Measurements from ENCODE around the gene YTHDF1. TPM values are rescaled to one million over a fixed set of nuclear protein-coding genes. Genes with fewer than 3 reads are reported as not detected.

The YTHDF1 gene
- total RNA-seq, 1 donor from 2014 or later, result 22.2 TPM

DNA sequence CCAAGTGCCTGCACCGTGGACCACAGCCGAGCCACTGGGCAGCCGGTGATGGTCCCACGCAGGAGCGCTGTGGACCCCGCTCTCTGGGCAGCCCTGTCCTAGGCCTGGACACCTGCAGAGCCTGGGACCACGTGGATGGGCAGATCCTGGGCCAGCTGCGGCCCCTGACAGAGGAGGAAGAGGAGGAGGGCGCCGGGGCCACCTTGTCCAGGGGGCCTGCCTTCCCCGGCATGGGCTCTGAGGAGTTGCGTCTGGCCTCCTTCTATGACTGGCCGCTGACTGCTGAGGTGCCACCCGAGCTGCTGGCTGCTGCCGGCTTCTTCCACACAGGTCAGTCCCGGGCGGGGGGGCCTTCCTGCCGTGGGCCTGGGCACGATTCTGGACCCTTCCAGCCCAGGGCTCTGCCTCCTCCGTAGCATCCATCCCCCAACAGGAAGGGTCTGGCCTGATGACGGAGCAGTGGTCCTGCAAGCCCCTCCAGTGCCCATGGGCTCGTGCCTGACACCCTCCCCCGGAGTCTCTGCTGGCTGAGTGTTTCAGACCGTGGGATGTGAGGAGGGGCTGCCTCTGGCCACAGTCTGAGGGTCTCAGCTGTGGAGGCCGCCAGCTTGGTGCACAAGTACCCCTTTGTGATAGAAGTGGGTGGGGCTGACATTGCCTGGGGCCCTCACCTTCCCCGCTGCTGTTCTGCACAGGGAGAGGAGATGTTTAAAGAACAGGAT is 20.3 kb upstream of the YTHDF1 start:
- intact Hi-C loops (cut with micrococcal nuclease), result no loop called here
- no peaks in the 10 kb centered on the region for H3K36me3 ChIP-seq
- TF ChIP-seq, protein P1, sequence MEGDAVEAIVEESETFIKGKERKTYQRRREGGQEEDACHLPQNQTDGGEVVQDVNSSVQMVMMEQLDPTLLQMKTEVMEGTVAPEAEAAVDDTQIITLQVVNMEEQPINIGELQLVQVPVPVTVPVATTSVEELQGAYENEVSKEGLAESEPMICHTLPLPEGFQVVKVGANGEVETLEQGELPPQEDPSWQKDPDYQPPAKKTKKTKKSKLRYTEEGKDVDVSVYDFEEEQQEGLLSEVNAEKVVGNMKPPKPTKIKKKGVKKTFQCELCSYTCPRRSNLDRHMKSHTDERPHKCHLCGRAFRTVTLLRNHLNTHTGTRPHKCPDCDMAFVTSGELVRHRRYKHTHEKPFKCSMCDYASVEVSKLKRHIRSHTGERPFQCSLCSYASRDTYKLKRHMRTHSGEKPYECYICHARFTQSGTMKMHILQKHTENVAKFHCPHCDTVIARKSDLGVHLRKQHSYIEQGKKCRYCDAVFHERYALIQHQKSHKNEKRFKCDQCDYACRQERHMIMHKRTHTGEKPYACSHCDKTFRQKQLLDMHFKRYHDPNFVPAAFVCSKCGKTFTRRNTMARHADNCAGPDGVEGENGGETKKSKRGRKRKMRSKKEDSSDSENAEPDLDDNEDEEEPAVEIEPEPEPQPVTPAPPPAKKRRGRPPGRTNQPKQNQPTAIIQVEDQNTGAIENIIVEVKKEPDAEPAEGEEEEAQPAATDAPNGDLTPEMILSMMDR (IDR thresholded peaks at IDR 0.05; ENCODE audit: borderline replicate concordance), result no peak
- DNase-seq, result no peak
- no peaks in the 10 kb centered on the region for H3K9me3 ChIP-seq (replicated peaks)
- no peak overlapping the region for H3K27ac ChIP-seq (replicated peaks)
- H3K4me1 ChIP-seq, result no peaks in the 10 kb centered on the region
- H3K4me3 ChIP-seq, result no peak overlapping the region
- peaks cover 72% of the 10 kb centered on the region for H3K27me3 ChIP-seq (ENCODE audit: low read depth)

DNA sequence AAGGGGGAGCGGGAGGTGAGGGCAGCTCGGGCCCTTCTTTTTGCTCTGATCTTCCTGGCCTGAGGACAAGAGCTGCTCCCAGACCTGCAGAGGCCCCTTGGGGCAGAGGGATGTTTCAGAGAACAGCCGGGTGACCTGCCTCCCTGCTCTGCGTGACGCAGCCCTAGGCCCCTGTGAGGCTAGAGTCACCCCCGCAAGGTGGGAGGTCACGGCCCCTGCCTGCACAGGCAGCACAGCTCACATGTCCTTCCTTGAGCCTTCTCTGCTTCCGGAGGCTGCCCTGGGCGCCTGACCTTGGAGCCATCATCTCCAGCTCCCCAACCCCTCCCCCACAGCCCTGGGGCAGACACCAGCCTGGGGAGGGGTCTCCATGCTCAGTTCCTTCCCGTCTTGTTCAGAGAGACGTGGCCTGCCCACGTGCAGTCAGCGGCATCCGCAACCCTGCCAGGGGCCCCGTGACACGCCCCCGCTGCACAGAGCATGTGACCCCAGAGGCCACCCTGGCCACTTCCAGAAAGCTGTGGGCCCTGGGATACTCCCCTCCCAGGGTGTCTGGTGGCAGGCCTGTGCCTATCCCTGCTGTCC is 19.6 kb upstream of the YTHDF1 start, which contains the start of gene BIRC7:
TSS of gene BIRC7 (plus strand) at position 507 of the 585 bp plus-strand sequence. CDS start 192 bp downstream, outside the sequence.
- Histone ChIP-seq H3K36me3 (no peaks in the 10 kb centered on the region), H3K27ac (replicated peaks) (no peak within 1 kb of the TSS), H3K4me1 (peaks cover 7% of the 10 kb centered on the region), H3K9me3 (replicated peaks) (no peaks in the 10 kb centered on the region), H3K27me3 (ENCODE audit: low read depth) (peaks cover 74% of the 10 kb centered on the region), H3K4me3 (no peak within 1 kb of the TSS)
- DNase-seq, result no peak
- intact Hi-C loops (cut with micrococcal nuclease), result no loop called here
- TF ChIP-seq, protein P1 (IDR thresholded peaks at IDR 0.05; ENCODE audit: borderline replicate concordance), result no peak

GRCh38 chr20:63234693-63235398 is 18.9 kb upstream of the YTHDF1 start:
- H3K36me3 ChIP-seq, result no peaks in the 10 kb centered on the region
- no peak overlapping the region for H3K27ac ChIP-seq (replicated peaks)
- no peak overlapping the region for H3K4me3 ChIP-seq
- TF ChIP-seq, protein P1 (IDR thresholded peaks at IDR 0.05; ENCODE audit: borderline replicate concordance), result peak; percentile 51
- intact Hi-C loops (cut with micrococcal nuclease), result no loop called here
- H3K4me1 ChIP-seq, result peaks cover 8% of the 10 kb centered on the region
- DNase-seq, result no peak
- no peaks in the 10 kb centered on the region for H3K9me3 ChIP-seq (replicated peaks)
- peaks cover 79% of the 10 kb centered on the region for H3K27me3 ChIP-seq (ENCODE audit: low read depth)

DNA sequence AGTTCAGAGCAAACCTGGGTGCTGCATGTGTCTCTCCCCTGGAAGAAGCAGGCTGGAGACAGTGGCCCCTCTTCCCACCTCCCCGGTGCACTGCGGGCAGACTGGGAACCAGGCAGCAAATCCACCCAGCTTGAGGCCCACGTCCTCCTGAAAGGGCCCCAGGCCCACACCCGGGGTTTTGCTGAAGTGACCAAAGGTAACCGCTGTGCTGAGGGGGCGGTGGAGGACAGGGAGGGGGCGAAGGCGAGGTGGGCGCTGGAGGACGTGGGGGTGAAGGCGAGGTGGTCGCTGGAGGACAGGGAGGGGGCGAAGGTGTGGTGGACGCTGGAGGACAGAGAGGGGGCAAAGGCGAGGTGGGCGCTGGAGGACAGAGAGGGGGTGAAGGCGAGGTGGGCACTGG is 18.0 kb upstream of the YTHDF1 start:
- no peaks in the 10 kb centered on the region for H3K9me3 ChIP-seq (replicated peaks)
- TF ChIP-seq, protein P1 (IDR thresholded peaks at IDR 0.05; ENCODE audit: borderline replicate concordance), result no peak
- no peak for DNase-seq
- peaks cover 8% of the 10 kb centered on the region for H3K4me1 ChIP-seq
- no peak overlapping the region for H3K27ac ChIP-seq (replicated peaks)
- H3K4me3 ChIP-seq, result no peak overlapping the region
- intact Hi-C loops (cut with micrococcal nuclease), result no loop called here
- H3K36me3 ChIP-seq, result no peaks in the 10 kb centered on the region
- H3K27me3 ChIP-seq (ENCODE audit: low read depth), result peaks cover 89% of the 10 kb centered on the region

DNA sequence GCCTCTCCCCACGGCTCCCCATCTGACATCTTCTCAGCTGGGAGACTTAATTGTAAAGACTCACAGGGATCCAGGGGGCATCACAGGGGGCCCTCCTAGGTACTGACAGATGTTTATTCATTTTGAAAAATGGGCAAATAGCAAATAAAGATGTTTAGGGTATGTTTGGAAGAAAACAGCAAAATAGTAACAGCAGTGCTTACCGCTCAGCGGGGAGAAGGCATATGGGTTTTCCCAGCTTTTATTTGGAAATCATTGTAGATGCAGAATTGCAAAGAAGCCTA is 17.1 kb upstream of the YTHDF1 start:
- H3K4me1 ChIP-seq, result peaks cover 8% of the 10 kb centered on the region
- H3K27me3 ChIP-seq (ENCODE audit: low read depth), result peaks cover 91% of the 10 kb centered on the region
- no peak for DNase-seq
- TF ChIP-seq, protein P1 (IDR thresholded peaks at IDR 0.05; ENCODE audit: borderline replicate concordance), result no peak
- no peak overlapping the region for H3K4me3 ChIP-seq
- H3K27ac ChIP-seq (replicated peaks), result no peak overlapping the region
- intact Hi-C loops (cut with micrococcal nuclease), result no loop called here
- H3K9me3 ChIP-seq (replicated peaks), result no peaks in the 10 kb centered on the region
- H3K36me3 ChIP-seq, result no peaks in the 10 kb centered on the region

Measured in left ventricle myocardium inferior (tissue), 1 donor.